Muscle of leg (tissue), 11 donors: Measurements from ENCODE around the gene CEP97. TPM values are rescaled to one million over a fixed set of nuclear protein-coding genes. Genes with fewer than 3 reads are reported as not detected.
A peak's percentile ranks its signal among the peaks of the same experiment; 100 is the strongest.

ENCODE experiments used
- DNase-seq: peaks from one replicate; pipeline ENCODE4 v3.0.0; 2013
- H3K27ac ChIP-seq: one replicate; pipeline ENCODE4 v1.5.1; 2013; ENCODE audit warnings: mild to moderate bottlenecking, low read length, control low read depth
- H3K27me3 ChIP-seq: one replicate; pipeline ENCODE4 v1.6.1; 2013; ENCODE audit warnings: low read length; ENCODE audit not compliant: control insufficient read depth, insufficient read depth
- H3K36me3 ChIP-seq: one replicate; pipeline ENCODE4 v1.6.1; 2013; ENCODE audit warnings: low read length; ENCODE audit not compliant: control insufficient read depth, insufficient read depth
- H3K4me1 ChIP-seq: one replicate; pipeline ENCODE4 v1.6.1; 2013; ENCODE audit warnings: low read length; ENCODE audit not compliant: control insufficient read depth, insufficient read depth
- H3K4me3 ChIP-seq: one replicate; pipeline ENCODE4 v1.5.1; 2013; ENCODE audit warnings: low read length, control low read depth
- H3K9me3 ChIP-seq: replicated peaks from 2 replicates; pipeline ENCODE4 v1.6.1; 2013; ENCODE audit warnings: low read depth, low read length; ENCODE audit not compliant: control insufficient read depth
- WGBS: methylation state at CpG from one replicate; pipeline ENCODE4 v1.1.5; 2013; ENCODE audit warnings: missing lambda C conversion rate; ENCODE audit not compliant: insufficient coverage; 5-methylcytosine and 5-hydroxymethylcytosine counted together
- polyA plus RNA-seq, 8 donors: library from polyadenylated mRNA; unstranded; fragments of 120-200 nt; gene quantifications; one replicate each; pipeline versions ENCODE4 v1.2.1 to v1.2.3, GENCODE V29; 2013; ENCODE audit warnings: inconsistent platforms in 1 of 8, low replicate concordance in 1 of 8; ENCODE audit not compliant: insufficient read length in 8 of 8, insufficient read depth in 1 of 8
- total RNA-seq: library from RNA; stranded (reverse); fragments of 120-200 nt; gene quantifications from one replicate; pipeline ENCODE4 v1.2.4, GENCODE V29; 2013

CEP97 gene
- total and polyA plus RNA-seq, 9 donors: 6.9 to 17.8 (median 10.9) TPM

DNA sequence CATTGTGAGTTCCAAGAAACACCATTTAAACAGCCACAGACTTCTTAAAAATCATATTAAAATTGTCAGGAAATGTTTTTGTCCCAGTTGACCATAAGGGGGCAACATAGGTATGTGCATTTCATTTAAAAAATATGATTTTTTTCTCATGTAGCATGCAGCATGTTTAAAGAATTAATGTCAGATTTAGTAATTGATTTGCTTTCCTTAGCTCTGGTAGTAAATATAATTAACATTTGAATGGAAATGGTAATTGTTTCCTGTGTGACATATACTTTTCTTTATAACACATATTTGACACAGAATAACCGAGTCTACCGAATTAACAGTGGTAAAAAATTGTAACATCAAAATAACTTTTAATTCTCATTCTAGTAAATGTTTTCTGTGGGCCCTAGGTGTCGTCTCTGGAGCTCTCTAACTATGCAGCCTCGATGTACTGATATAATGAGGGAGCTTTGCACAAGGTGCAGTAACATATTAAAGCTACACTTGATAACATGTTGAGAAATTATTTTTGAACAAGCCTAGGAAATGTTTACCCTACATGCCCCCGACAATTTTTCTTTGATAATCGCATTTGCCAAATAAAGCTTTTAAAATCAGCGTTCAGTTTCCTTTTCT is 89.5 kb downstream of the CEP97 start:
- Histone ChIP-seq H3K27me3 (no peaks in the 10 kb centered on the region), H3K9me3 (no peaks in the 10 kb centered on the region), H3K4me3 (no peak overlapping the region), H3K4me1 (no peaks in the 10 kb centered on the region), H3K36me3 (peaks cover 4% of the 10 kb centered on the region), H3K27ac (no peak overlapping the region)
- no CpG with 5 or more reads among the region's 7 CpGs for WGBS
- peak; percentile 57 for DNase-seq

DNA sequence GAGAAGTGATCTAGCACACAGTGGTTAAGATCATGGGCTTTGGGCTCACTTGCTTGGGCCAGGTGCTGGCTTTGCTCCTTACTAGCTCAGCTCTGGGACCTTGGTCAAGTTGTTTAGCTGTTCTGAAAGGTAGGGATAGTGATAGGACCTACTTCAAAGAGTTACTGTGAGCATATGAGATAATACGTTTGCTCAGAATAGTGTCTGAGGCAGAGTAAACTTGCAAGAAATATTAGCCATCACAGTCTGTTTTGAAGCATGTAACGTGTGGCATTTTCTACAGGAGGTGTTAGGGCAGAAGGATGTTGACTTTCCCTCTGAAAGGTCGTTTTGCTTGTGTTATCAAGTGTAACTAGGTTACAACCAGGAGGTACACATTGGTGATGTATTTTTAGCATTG is 90.4 kb downstream of the CEP97 start:
- no peak overlapping the region for H3K4me3 ChIP-seq
- no peaks in the 10 kb centered on the region for H3K27me3 ChIP-seq
- no peak overlapping the region for H3K27ac ChIP-seq
- DNase-seq: no peak
- H3K36me3 ChIP-seq: peaks cover 4% of the 10 kb centered on the region
- no peaks in the 10 kb centered on the region for H3K4me1 ChIP-seq
- no peaks in the 10 kb centered on the region for H3K9me3 ChIP-seq
- WGBS: 75% methylated on average over 1 of the region's 3 CpGs

DNA sequence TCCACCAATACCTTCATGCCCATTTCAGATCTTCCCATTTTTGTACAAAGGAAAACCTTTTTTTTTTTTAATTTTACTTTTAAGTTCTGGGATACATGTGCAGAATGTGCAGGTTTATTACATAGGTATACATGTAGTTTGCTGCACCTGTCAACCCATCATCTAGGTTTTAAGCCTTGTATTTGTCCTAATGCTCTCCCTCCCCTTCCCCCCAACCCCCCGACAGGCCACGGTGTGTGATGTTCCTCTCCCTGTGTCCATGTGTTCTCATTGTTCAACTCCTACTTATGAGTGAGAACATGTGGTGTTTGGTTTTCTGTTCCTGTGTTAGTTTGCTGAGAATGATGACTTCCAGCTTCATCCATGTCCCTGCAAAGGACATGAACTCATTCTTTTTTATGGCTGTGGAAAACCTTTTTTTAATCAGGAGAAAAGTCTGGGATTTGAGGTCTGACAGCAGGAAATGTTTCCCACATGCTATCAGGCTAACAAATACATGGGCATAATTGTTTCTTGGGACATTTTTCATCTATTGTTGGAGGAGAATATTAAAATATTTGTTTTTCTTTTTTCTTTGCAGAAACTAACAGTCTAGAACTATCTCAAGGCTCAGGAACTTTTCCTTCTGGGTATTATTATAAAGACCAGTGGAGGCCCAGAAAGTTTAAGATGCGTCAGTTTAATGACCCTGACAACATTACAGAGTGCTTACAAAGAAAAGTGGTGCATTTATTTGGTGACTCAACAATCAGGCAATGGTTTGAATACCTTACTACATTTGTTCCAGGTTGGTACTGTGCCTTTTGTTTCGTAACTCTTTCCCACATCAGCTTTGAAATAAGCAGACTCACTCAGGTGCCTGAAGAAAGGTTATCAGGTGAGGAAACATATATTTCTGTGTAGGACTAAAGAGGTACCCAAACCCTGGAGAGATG is 92.1 kb downstream of the CEP97 start:
- no peaks in the 10 kb centered on the region for H3K9me3 ChIP-seq
- DNase-seq: no peak
- H3K27ac ChIP-seq: no peak overlapping the region
- H3K4me3 ChIP-seq: no peak overlapping the region
- 80% methylated on average over 1 of the region's 4 CpGs for WGBS
- no peaks in the 10 kb centered on the region for H3K27me3 ChIP-seq
- no peaks in the 10 kb centered on the region for H3K4me1 ChIP-seq
- H3K36me3 ChIP-seq: peaks cover 8% of the 10 kb centered on the region

DNA sequence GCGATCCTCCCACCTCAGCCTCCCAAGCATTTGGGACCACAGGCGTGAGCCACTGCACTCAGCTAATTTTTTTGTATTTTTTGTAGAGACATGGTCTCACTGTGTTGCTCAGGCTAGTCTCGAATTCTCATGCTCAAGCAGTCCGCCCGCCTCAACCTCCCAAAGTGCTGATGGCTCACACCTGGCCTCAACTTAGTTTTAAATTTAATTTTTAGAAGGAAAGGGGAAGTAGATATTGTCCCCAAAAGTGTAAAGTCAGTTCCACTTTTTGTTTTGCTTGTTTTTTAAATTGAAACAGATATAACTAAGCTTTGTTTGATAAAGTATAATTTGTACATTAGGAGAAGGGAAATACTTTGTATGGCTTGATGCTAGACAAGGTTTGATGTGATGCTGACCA is 93.6 kb downstream of the CEP97 start:
- Histone ChIP-seq H3K36me3 (peaks cover 11% of the 10 kb centered on the region), H3K9me3 (no peaks in the 10 kb centered on the region), H3K27ac (no peak overlapping the region), H3K27me3 (no peaks in the 10 kb centered on the region), H3K4me1 (no peaks in the 10 kb centered on the region), H3K4me3 (no peak overlapping the region)
- no peak for DNase-seq
- no CpG with 5 or more reads among the region's 5 CpGs for WGBS

DNA sequence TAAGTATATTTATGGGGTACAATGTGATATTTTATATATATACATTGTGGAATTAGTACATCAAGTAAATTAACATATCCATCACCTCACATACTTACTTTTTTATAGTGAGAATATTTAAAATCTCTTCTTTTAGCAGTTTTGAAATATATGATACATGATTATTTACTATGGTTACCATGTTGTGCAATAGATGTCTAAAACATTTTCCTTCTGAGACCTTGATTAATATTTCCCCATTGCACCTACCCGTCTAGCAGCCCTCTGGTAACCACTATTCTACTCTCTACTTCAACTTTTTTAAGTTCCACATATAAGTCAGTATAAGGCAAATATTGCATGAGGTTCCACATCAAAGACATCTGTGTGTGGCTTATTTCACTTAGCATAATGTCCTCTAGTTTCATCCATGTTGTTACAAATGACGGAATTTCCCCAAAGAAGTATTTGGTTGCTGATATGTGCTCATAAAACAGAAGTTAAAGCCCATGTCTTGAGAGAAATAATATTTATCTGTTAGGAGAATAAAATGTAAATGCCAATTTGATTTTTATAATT is 95.3 kb downstream of the CEP97 start:
- no peak overlapping the region for H3K4me3 ChIP-seq
- no peaks in the 10 kb centered on the region for H3K9me3 ChIP-seq
- no CpG with 5 or more reads among the region's 2 CpGs for WGBS
- peaks cover 13% of the 10 kb centered on the region for H3K36me3 ChIP-seq
- H3K27ac ChIP-seq: no peak overlapping the region
- no peaks in the 10 kb centered on the region for H3K4me1 ChIP-seq
- H3K27me3 ChIP-seq: no peaks in the 10 kb centered on the region
- no peak for DNase-seq

Other genes starting within 250 kb of the CEP97 start
- 41.3 TPM for gene SENP7, start 211.4 kb upstream of the CEP97 start, total RNA-seq
- 10 to 100 TPM; 24.3 to 44.6 (median 30.8) TPM for gene SENP7, start 211.4 kb upstream of the CEP97 start, polyA plus RNA-seq
- gene TRMT10C, start 162.7 kb upstream of the CEP97 start, total RNA-seq: 25.8 TPM
- 10 to 100 TPM; 19.8 to 26.6 (median 23.6) TPM for gene TRMT10C, start 162.7 kb upstream of the CEP97 start, polyA plus RNA-seq
- 59.0 TPM for gene PCNP, start 150.4 kb upstream of the CEP97 start, total RNA-seq
- 100 to 1,000 TPM; 101 to 162 (median 127) TPM for gene PCNP, start 150.4 kb upstream of the CEP97 start, polyA plus RNA-seq
- 16.9 TPM for gene ZBTB11, start 47.5 kb upstream of the CEP97 start, total RNA-seq
- 10 to 100 TPM; 11.1 to 17.7 (median 13.9) TPM for gene ZBTB11, start 47.5 kb upstream of the CEP97 start, polyA plus RNA-seq
- gene RPL24, start 37.9 kb upstream of the CEP97 start, total RNA-seq: 3,025 TPM
- gene RPL24, start 37.9 kb upstream of the CEP97 start, polyA plus RNA-seq: 1,000 to 10,000 TPM; 1,975 to 2,547 (median 2,174) TPM
- gene NXPE3, start 54.6 kb downstream of the CEP97 start, total RNA-seq: 8.9 TPM
- gene NXPE3, start 54.6 kb downstream of the CEP97 start, polyA plus RNA-seq: 10 to 100 TPM; 12.9 to 21.9 (median 19.4) TPM
- gene NFKBIZ, start 124.9 kb downstream of the CEP97 start, total RNA-seq: 3.6 TPM
- 10 to 100 TPM in 1 of 8 donors, 1 to 10 TPM in 7; 1.4 to 11.6 (median 4.5) TPM for gene NFKBIZ, start 124.9 kb downstream of the CEP97 start, polyA plus RNA-seq